DND-41 (cell line): ENCODE results near the gene NDOR1.
"Not testable (repeated sequence)": the region's sequence is repeated elsewhere in the genome, so short reads cannot be mapped to it uniquely, and the experiment has no call there.

ENCODE experiments used
- CTCF ChIP-seq: IDR thresholded peaks from 2 replicates; pipeline ENCODE4 v1.5.1; 2012; ENCODE audit warnings: borderline replicate concordance, low read length, moderate library complexity, mild to moderate bottlenecking; ENCODE audit not compliant: poor library complexity, severe bottlenecking; ENCODE audit errors: extremely low read depth
- EZH2 ChIP-seq: IDR thresholded peaks from 3 replicates; pipeline ENCODE4 v1.6.1; 2012; ENCODE audit warnings: borderline replicate concordance, low read depth, mild to moderate bottlenecking, moderate library complexity, low read length, inconsistent platforms; ENCODE audit not compliant: severe bottlenecking

GRCh38 chr9:137243266-137243625 lies 37.7 kb downstream of the NDOR1 start:
- TF ChIP-seq CTCF, EZH2: not testable (repeated sequence)
